ENCODE results near the gene CHIT1.

CHIT1 gene

GRCh38 chr1:203169770-203170520, 59.5 kb downstream of the CHIT1 start:
- no peaks in the 10 kb centered on the region for H3K27me3 ChIP-seq (ENCODE audit: control insufficient read depth, insufficient read depth, low read length)
- no peak overlapping the region for H3K4me3 ChIP-seq (ENCODE audit: low read length)
- no peaks in the 10 kb centered on the region; the same call in 1 of the 2 replicates for H3K4me1 ChIP-seq (ENCODE audit: control insufficient read depth, insufficient read depth, low read length)
- H3K36me3 ChIP-seq (ENCODE audit: control insufficient read depth, insufficient read depth, low read length) = no peaks in the 10 kb centered on the region
- WGBS (ENCODE audit: insufficient coverage, insufficient read length) = no CpG with 5 or more reads among the region's 21 CpGs
- no peak overlapping the region for H3K27ac ChIP-seq (ENCODE audit: low read length)
- no peaks in the 10 kb centered on the region for H3K9me3 ChIP-seq (ENCODE audit: control insufficient read depth, insufficient read depth, low read length)
- no peak for DNase-seq (ENCODE audit: low read depth, low spot score)

- Histone ChIP-seq H3K9me3 (ENCODE audit: control insufficient read depth, insufficient read depth, low read length) (no peaks in the 10 kb centered on the region), H3K36me3 (ENCODE audit: control insufficient read depth, insufficient read depth, low read length) (no peaks in the 10 kb centered on the region), H3K4me3 (ENCODE audit: low read length) (no peak overlapping the region), H3K4me1 (ENCODE audit: control insufficient read depth, insufficient read depth, low read length) (no peaks in the 10 kb centered on the region; the same call in 1 of the 2 replicates), H3K27me3 (ENCODE audit: control insufficient read depth, insufficient read depth, low read length) (no peaks in the 10 kb centered on the region), H3K27ac (ENCODE audit: low read length) (no peak overlapping the region)
- no CpG with 5 or more reads among the region's 9 CpGs for WGBS (ENCODE audit: insufficient coverage, insufficient read length)
- no peak for DNase-seq (ENCODE audit: low read depth, low spot score)
Observed at GRCh38 chr1:203168991-203169390, 60.5 kb downstream of the CHIT1 start.

GRCh38 chr1:203168256-203168786, 61.2 kb downstream of the CHIT1 start:
- Histone ChIP-seq H3K4me1 (ENCODE audit: control insufficient read depth, insufficient read depth, low read length) (no peaks in the 10 kb centered on the region; the same call in 1 of the 2 replicates), H3K27ac (ENCODE audit: low read length) (no peak overlapping the region), H3K27me3 (ENCODE audit: control insufficient read depth, insufficient read depth, low read length) (no peaks in the 10 kb centered on the region), H3K4me3 (ENCODE audit: low read length) (no peak overlapping the region), H3K9me3 (ENCODE audit: control insufficient read depth, insufficient read depth, low read length) (no peaks in the 10 kb centered on the region), H3K36me3 (ENCODE audit: control insufficient read depth, insufficient read depth, low read length) (no peaks in the 10 kb centered on the region)
- no peak for DNase-seq (ENCODE audit: low read depth, low spot score)
- WGBS (ENCODE audit: insufficient coverage, insufficient read length) = no CpG with 5 or more reads among the region's 12 CpGs

GRCh38 chr1:203167913-203168200, 61.6 kb downstream of the CHIT1 start:
- H3K27me3 ChIP-seq (ENCODE audit: control insufficient read depth, insufficient read depth, low read length) = no peaks in the 10 kb centered on the region
- H3K4me1 ChIP-seq (ENCODE audit: control insufficient read depth, insufficient read depth, low read length) = no peaks in the 10 kb centered on the region; the same call in 1 of the 2 replicates
- H3K27ac ChIP-seq (ENCODE audit: low read length) = no peak overlapping the region
- DNase-seq (ENCODE audit: low read depth, low spot score) = no peak
- no peaks in the 10 kb centered on the region for H3K36me3 ChIP-seq (ENCODE audit: control insufficient read depth, insufficient read depth, low read length)
- no CpG with 5 or more reads among the region's 5 CpGs for WGBS (ENCODE audit: insufficient coverage, insufficient read length)
- no peaks in the 10 kb centered on the region for H3K9me3 ChIP-seq (ENCODE audit: control insufficient read depth, insufficient read depth, low read length)
- H3K4me3 ChIP-seq (ENCODE audit: low read length) = no peak overlapping the region

- no peaks in the 10 kb centered on the region for H3K36me3 ChIP-seq (ENCODE audit: control insufficient read depth, insufficient read depth, low read length)
- H3K4me3 ChIP-seq (ENCODE audit: low read length) = no peak overlapping the region
- no peaks in the 10 kb centered on the region; the same call in 1 of the 2 replicates for H3K4me1 ChIP-seq (ENCODE audit: control insufficient read depth, insufficient read depth, low read length)
- WGBS (ENCODE audit: insufficient coverage, insufficient read length) = no CpG with 5 or more reads among the region's 23 CpGs
- H3K27ac ChIP-seq (ENCODE audit: low read length) = no peak overlapping the region
- no peaks in the 10 kb centered on the region for H3K27me3 ChIP-seq (ENCODE audit: control insufficient read depth, insufficient read depth, low read length)
- no peaks in the 10 kb centered on the region for H3K9me3 ChIP-seq (ENCODE audit: control insufficient read depth, insufficient read depth, low read length)
- no peak for DNase-seq (ENCODE audit: low read depth, low spot score)
Observed at GRCh38 chr1:203167026-203167912, 62.2 kb downstream of the CHIT1 start.

GRCh38 chr1:203166192-203166940, 63.1 kb downstream of the CHIT1 start:
- no peaks in the 10 kb centered on the region for H3K9me3 ChIP-seq (ENCODE audit: control insufficient read depth, insufficient read depth, low read length)
- no peaks in the 10 kb centered on the region for H3K36me3 ChIP-seq (ENCODE audit: control insufficient read depth, insufficient read depth, low read length)
- no peak overlapping the region for H3K27ac ChIP-seq (ENCODE audit: low read length)
- WGBS (ENCODE audit: insufficient coverage, insufficient read length) = no CpG with 5 or more reads among the region's 14 CpGs
- H3K27me3 ChIP-seq (ENCODE audit: control insufficient read depth, insufficient read depth, low read length) = no peaks in the 10 kb centered on the region
- no peak for DNase-seq (ENCODE audit: low read depth, low spot score)
- no peaks in the 10 kb centered on the region; the same call in 1 of the 2 replicates for H3K4me1 ChIP-seq (ENCODE audit: control insufficient read depth, insufficient read depth, low read length)
- H3K4me3 ChIP-seq (ENCODE audit: low read length) = no peak overlapping the region
